WI38 (cell line): ENCODE results near the gene SOBP.
"Not testable (repeated sequence)": the region's sequence is repeated elsewhere in the genome, so short reads cannot be mapped to it uniquely, and the experiment has no call there.

ENCODE experiments used
- H3K4me3 ChIP-seq: 2 replicates; pipeline ENCODE4 v1.5.1; 2011; ENCODE audit warnings: low read depth, mild to moderate bottlenecking, control low read depth, low read length
- CTCF ChIP-seq: IDR thresholded peaks from 2 replicates; pipeline ENCODE4 v1.5.1; 2012; ENCODE audit warnings: low read depth, mild to moderate bottlenecking, control low read depth, low read length

SOBP gene

DNA sequence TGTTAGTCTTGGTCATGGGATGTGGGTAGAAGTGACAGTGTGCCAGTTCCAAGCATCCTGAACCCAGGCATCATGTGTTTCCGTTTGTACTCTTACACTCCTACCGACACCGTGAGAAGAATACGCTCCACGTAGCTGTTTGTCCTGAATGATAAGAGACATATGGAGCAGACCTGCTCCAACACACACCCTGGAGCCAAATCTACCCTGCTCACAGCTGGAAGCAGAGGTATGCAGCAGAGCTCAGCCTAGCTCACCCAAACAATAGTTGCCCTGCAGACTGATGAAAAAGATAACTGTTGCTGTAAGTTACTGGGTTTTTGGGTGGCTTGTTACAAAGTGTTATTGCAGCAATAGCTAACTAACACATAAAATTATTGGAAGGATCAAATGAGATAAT is 16.3 kb upstream of the SOBP start:
- no peak for TF ChIP-seq CTCF

DNA sequence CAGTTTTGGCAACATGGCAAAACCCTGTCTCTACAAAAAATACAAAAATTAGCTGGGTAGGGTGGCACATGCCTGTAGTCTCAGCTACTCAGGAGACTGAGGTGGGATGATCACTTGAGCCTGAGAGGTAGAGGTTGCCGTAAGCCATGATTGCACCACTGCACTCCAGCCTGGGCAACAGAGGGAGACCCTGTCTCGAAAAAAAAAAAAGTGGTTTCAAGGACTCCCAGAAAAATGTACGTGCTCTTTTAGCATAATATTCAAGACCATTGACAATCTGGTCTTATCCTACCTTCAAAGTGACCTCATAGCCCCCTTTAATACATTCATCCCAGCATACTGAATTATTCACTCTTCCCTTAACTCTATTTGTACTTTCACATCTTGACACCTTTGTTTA is 14.6 kb upstream of the SOBP start:
- H3K4me3 ChIP-seq, result not testable (repeated sequence)

More for the DNA sequence above, 16.3 kb upstream of the SOBP start:
- H3K4me3 ChIP-seq, result no peak overlapping the region

DNA sequence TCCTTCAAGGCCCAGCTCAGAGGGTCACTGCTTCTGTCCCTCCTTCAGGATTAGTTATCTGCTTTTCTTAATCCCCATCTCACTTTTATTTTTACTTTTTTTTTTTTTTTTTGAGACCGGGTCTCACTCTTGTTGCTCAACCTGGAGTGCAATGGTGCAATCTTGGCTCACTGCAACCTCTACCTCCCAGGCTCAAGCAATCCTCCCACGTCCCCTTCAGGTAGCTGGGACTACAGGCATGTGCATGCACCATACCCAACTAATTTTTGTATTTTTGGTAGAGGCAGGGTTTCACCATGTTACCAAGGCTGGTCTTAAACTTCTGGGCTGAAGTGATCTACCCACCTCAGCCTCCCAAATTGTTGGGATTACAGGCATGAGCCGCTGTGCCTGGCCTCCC is 14.1 kb upstream of the SOBP start:
- H3K4me3 ChIP-seq, result not testable (repeated sequence)

DNA sequence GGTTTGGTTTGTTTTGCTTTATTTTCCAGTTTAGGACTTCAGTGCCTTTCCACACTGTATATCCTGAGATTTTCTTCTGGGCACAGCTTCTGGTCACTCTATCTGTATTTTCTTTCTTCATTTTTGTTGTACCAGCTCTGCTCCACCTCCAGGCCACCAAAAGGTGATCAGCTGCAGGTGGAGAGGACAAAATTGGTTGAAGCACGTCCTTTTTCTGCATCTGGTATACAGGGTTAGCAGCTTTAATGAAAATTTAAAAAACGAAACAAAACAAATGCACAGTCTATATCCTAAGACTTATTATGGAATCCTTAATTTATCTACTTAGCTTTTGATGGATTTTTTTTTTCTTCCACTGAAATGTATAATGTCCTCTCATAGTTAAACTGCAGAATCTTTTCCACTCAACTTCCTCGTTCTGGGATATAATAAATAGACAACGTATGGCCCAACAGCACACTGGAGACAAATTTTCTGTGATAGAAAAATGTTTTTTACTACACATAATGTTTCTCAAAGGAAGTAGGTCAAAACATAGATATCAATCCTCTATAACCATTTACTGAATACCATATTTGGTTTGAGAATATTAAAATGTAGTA is 10.7 kb upstream of the SOBP start:
- no peak for TF ChIP-seq CTCF
- H3K4me3 ChIP-seq, result no peak overlapping the region

DNA sequence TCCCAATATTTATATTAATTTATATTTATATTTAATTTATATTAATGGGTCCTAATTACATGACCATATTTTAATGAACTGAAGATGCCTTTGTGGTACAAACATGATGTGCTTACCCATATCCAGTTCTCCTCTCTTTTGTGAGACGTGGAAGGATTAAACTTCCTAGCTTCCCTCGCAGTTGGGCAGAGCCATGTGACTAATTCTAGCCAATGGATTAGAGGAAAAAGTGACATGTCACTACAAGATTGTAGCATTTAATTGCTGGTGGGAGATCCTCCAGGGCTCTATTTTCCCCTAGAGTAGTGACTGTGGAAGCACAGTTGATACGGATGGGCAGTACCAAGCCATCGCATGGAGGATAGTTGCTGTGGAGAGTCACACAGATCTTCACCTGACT is 4.8 kb upstream of the SOBP start:
- no peak overlapping the region for H3K4me3 ChIP-seq
- TF ChIP-seq CTCF, result no peak

GRCh38 chr6:107488174-107488874 is 1.6 kb upstream of the SOBP start:
- H3K4me3 ChIP-seq, result peak overlapping the region; percentile 73
- no peak for TF ChIP-seq CTCF

GRCh38 chr6:107488875-107489635 is 862 bp upstream of the SOBP start:
- no peak for TF ChIP-seq CTCF
- H3K4me3 ChIP-seq, result peak overlapping the region; percentile 73

- peak overlapping the region; percentile 70 for H3K4me3 ChIP-seq
- no peak for TF ChIP-seq CTCF
Observed at GRCh38 chr6:107490566-107491137, 735 bp downstream of the SOBP start.
